ENCODE measurements around the gene PFKFB3.

Gene PFKFB3

GRCh38 chr10:6219494-6219836, 16.7 kb downstream of the PFKFB3 start:
- DNase-seq (ENCODE audit: low read depth in 1 of 2, low spot score in 1 of 2): no peak

- no peak for DNase-seq (ENCODE audit: low read depth in 1 of 2, low spot score in 1 of 2)
These were observed 17.9 kb downstream of the PFKFB3 start for GRCh38 chr10:6220418-6221191.

GRCh38 chr10:6221192-6221940, 18.6 kb downstream of the PFKFB3 start:
- no peak for DNase-seq (ENCODE audit: low read depth in 1 of 2, low spot score in 1 of 2)

- no peak for DNase-seq (ENCODE audit: low read depth in 1 of 2, low spot score in 1 of 2)
These were observed 19.4 kb downstream of the PFKFB3 start for GRCh38 chr10:6221971-6222751.

- no peak for DNase-seq (ENCODE audit: low read depth in 1 of 2, low spot score in 1 of 2)
These were observed 20.0 kb downstream of the PFKFB3 start for GRCh38 chr10:6222755-6223154.

GRCh38 chr10:6223981-6224380, 21.2 kb downstream of the PFKFB3 start:
- DNase-seq (ENCODE audit: low read depth in 1 of 2, low spot score in 1 of 2): no peak

- DNase-seq (ENCODE audit: low read depth in 1 of 2, low spot score in 1 of 2): no peak
These were observed 22.0 kb downstream of the PFKFB3 start for GRCh38 chr10:6224781-6225180.

GRCh38 chr10:6225263-6225814, 22.6 kb downstream of the PFKFB3 start:
- no peak for DNase-seq (ENCODE audit: low read depth in 1 of 2, low spot score in 1 of 2)

- no peak for DNase-seq (ENCODE audit: low read depth in 1 of 2, low spot score in 1 of 2)
These were observed 23.5 kb downstream of the PFKFB3 start for GRCh38 chr10:6226216-6226615.

- DNase-seq (ENCODE audit: low read depth in 1 of 2, low spot score in 1 of 2): no peak
These were observed 24.6 kb downstream of the PFKFB3 start for GRCh38 chr10:6227346-6227745.

GRCh38 chr10:6228010-6228511, 25.3 kb downstream of the PFKFB3 start:
- no peak for DNase-seq (ENCODE audit: low read depth in 1 of 2, low spot score in 1 of 2)

GRCh38 chr10:6228647-6229046, 25.9 kb downstream of the PFKFB3 start:
- no peak for DNase-seq (ENCODE audit: low read depth in 1 of 2, low spot score in 1 of 2)

- no peak for DNase-seq (ENCODE audit: low read depth in 1 of 2, low spot score in 1 of 2)
These were observed 26.6 kb downstream of the PFKFB3 start for GRCh38 chr10:6229290-6229689.

- DNase-seq (ENCODE audit: low read depth in 1 of 2, low spot score in 1 of 2): no peak
These were observed 27.0 kb downstream of the PFKFB3 start for GRCh38 chr10:6229746-6230145.

GRCh38 chr10:6230315-6230714, 27.6 kb downstream of the PFKFB3 start:
- DNase-seq (ENCODE audit: low read depth in 1 of 2, low spot score in 1 of 2): no peak

GRCh38 chr10:6231146-6231545, 28.4 kb downstream of the PFKFB3 start:
- DNase-seq (ENCODE audit: low read depth in 1 of 2, low spot score in 1 of 2): no peak

GRCh38 chr10:6231730-6232129, 29.0 kb downstream of the PFKFB3 start:
- no peak for DNase-seq (ENCODE audit: low read depth in 1 of 2, low spot score in 1 of 2)

GRCh38 chr10:6232225-6232807, 29.6 kb downstream of the PFKFB3 start:
- DNase-seq (ENCODE audit: low read depth in 1 of 2, low spot score in 1 of 2): no peak

- no peak for DNase-seq (ENCODE audit: low read depth in 1 of 2, low spot score in 1 of 2)
These were observed 30.4 kb downstream of the PFKFB3 start for GRCh38 chr10:6232846-6233724.

- DNase-seq (ENCODE audit: low read depth in 1 of 2, low spot score in 1 of 2): no peak
These were observed 31.1 kb downstream of the PFKFB3 start for GRCh38 chr10:6233725-6234277.

Measured in activated T-helper 1 cell treated with anti-CD3 and anti-CD28 coated beads, Interleukin-2, amount 50 U/mL, for 16 hours (primary cell).